Inflammatory macrophage treated with lipopolysaccharide for 1 hour (primary cell): Measurements from ENCODE around the gene POLR3A.
A peak's percentile ranks its signal among the peaks of the same experiment; 100 is the strongest.
"Not testable (repeated sequence)": the region's sequence is repeated elsewhere in the genome, so short reads cannot be mapped to it uniquely, and the experiment has no call there.

Source experiments
- DNase-seq, 2 donors: peaks; one replicate each; pipeline ENCODE4 v3.0.0-alpha.2; 2020 to 2022

The POLR3A gene

GRCh38 chr10:78015546-78015945, 13.8 kb downstream of the POLR3A start:
- DNase-seq = no peak

- no peak for DNase-seq
Observed at GRCh38 chr10:78013564-78013963, 15.8 kb downstream of the POLR3A start.

DNA sequence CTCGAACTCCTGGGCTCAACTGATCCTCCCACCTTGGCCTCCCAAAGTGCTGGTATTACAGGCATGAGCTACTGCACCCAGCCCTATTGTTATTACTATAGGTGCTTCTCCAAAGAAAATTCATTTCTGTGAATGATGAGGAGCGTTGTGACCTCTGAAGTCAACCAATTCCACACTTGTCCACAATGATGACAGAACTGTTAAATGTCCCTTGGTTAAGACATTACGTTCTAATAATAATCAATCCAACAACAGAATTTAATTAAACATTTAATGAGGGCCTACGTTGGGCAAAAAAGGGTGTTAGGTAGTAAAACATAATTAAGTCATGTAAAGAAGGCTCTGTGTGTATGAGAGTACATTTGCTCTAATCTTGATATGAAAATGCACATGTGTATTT, 18.2 kb downstream of the POLR3A start:
- no peak for DNase-seq

DNA sequence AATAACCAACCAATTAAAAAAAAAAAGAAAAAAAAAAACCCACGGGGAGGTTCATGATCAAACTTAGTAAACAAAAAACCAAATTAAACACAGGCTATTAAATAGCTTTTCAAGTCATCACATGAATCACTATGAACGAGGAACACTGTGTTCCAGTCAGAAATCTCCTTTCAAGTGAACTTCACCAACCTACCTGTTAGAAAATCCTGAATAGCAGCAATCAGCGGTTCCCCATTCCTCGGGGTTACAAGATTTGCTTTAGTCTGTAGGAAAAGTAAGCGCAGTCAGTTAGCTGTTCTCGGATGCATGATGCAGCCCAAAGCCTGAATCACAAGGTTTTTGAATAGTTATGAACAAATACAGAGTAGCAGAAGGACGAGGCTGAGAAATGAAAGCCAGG, 19.0 kb downstream of the POLR3A start:
- no peak for DNase-seq

DNA sequence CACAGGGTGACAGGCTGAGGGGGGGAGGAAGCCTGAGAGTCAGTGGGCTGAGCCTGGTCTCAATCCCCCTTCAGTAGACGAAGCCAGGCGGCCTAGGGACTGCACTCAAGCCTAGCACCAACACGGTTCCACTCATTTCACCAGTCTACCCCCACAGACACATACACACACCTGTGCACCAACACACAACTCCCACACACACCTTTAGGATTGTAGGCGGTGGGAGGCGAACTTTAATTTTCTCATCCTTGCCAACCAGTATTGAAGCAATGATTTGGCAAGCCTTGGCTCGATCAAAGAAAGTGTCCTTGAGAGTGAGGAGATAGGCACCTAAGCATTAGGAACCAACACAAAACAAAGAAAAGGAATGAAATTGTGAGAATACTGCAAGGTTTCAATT, 19.7 kb downstream of the POLR3A start:
- DNase-seq = no peak

GRCh38 chr10:78007172-78007571, 22.1 kb downstream of the POLR3A start:
- no peak for DNase-seq

DNA sequence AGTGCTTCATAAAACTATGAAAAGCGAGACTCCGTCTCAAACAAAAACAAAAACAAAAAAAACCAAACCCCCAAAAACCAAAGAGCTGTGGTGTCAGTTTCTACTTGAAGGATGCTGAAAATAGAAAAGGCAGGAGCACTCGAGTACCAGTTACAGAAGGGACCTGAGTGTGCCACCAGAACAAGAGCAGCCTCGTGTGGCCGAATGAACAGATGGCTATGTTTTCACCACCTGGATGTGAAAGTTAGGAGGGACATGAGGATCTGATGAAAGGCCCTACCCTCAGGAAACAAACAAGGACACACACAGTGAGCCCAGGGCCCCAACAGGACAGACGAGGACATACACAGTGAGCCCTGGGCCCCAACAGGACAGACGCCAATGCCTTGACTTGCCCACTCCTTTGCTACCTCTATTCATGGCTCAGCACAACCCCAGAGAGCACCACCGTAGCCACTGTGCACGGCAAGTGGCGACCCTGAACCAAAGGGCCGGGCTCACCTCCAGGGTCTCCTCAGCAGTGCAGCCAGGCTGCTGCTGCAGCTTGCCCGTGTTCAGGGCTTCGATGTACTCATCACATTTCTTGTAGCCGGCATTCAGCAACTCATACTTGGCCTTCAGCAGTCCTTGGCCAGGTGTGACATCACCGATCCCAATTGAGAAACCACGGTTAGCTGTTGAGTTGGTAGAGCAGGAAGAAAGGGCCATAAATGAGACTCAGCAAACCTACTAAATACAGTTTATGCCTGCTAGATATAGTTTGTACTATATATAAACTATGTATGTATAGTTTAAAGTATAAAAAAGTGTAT, 24.9 kb downstream of the POLR3A start:
- DNase-seq = no peak

DNA sequence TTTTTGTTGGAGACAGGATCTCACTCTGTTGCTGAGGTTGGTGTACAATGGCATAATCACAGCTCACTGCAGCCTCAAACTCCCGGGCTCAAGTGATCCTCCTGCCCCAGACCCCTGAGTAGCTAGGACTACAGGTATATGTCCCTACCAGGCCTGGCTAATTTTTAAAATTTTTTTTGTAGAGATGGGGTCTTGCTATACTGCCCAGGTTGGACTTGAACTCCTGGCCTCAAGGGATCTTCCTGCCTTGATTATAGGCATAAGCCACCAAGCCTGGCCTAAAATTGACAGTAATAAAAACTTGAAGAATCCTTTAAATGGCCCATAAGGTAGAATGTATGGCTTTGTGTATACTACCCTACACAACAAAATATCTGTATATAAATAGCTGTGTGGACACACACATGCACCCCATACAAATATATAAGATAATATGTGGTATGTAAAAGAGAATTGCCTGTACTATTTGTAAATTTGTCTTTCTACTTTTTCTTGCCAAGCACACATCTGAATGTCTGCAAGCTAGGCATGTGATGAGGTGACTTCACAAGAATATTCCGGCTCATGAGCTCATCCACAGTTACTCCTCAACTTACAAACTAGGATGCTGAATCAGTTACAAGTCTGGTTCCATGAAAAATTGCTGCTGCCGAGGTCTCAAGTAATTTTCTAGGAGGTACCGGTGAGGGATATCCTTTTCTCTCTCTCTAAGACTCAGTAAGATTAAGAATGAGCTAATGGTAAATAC, 26.6 kb downstream of the POLR3A start:
- no peak for DNase-seq

DNA sequence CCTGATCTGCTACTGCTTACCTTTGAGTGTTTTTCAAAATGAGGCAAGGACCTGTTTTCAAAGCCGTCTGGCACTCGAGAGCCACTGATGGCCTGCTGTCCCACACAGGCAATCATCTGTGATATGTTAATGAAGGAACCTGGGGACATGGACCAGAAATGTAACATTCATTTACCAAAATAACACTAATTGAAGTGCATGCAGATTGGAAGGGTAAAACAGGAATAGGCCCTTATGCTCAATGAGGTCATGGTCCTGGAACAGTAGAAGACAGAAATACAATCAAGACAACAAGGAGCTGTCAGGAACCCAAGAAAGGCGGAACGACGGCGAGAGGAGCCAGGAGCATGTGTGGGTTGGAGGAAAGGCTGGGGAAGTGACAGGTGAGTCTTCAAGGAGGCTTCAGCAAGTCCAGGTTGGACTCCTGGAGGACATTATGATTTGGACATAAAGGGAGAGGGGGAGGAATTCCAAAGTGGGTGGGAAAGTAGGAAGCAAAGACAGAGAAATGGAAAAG, 28.3 kb downstream of the POLR3A start:
- no peak for DNase-seq

GRCh38 chr10:78000206-78000605, 29.1 kb downstream of the POLR3A start:
- DNase-seq = no peak

GRCh38 chr10:77998780-77999179, 30.5 kb downstream of the POLR3A start:
- DNase-seq = not testable (repeated sequence)

GRCh38 chr10:77993620-77994019, 35.7 kb downstream of the POLR3A start:
- no peak for DNase-seq

DNA sequence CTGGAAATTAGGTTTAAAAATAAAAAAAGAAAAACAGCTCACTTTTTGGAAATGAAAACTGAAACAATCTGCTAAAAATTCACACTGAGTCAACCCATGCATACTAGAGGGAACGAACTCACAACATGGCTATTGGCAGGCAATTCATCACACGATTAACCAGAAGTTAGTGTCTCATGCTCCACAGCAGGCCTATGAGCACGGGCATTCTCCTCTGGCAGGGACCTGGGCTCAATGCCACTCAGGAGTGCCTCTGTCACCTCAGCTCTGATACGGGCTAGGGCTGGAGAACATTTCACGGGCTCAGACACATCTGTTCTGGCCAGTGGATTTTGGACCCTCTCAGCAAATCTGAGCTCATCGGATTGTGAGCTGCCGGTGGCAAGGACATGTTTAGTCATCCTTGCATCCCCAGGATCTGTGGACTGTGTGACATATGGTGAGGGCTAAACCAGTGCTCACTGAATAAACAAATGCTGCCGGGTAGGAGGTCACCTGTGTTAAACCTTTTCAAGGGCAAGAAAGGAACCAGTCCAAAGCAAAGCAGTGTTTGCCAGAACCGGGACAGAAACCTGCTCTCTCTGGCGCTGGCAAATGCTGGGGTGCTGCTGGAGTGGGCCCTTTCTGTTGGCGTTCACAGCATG, 40.1 kb downstream of the POLR3A start:
- no peak for DNase-seq

- DNase-seq = no peak
Observed at GRCh38 chr10:77987671-77988255, 41.6 kb downstream of the POLR3A start.

- DNase-seq = no peak
Observed at GRCh38 chr10:77984986-77985385, 44.3 kb downstream of the POLR3A start.

DNA sequence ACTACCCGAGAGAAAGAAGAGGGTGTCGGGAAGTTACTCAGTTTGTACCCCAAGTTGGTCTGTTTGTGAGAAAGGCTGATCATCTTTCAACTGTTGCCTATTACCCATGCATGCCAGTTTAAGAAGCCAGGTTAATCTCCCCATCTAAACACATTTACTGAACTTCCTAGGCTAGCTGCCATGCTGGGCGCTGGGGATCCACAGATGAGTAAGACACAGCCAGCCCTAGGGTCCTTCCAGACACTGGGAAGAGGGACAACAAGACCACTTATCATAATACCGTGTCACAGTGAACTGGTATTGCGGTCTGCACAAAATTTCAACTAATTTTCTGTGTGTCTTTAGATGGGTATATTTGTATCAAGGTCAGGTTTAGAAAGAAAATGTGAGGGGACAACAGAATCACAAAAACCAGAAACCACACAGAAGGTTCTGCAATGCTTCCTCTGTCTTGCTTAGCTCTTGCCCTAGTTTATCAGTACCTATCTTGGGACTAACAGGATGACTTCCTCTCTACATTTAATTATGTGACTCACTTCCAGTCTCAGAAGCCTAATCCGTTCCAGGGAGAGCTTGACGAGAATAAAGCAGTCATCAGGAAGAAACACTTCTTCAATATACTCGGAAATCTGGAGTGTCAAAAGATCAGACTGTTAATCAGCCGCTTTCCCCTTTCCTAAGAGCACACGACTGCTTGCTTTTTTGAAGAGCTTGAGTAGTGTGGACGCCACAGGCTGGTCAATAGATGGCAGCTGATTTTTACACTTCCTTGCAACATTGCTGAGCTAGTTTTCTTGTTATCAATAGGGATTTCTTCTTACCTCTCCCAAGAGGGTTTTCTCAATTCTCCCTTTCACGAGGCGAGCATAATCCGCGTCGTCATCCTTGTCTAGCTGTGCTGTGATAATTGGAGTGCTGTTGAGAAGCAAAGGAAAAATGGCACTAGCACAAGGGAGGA, 45.7 kb downstream of the POLR3A start:
- DNase-seq = peak in 1 of 2 donors; percentile 9

GRCh38 chr10:77981281-77981680, 48.0 kb downstream of the POLR3A start:
- DNase-seq = no peak

- DNase-seq = no peak
Observed at GRCh38 chr10:77979221-77979620, 50.1 kb downstream of the POLR3A start.

GRCh38 chr10:77978360-77978759, 51.0 kb downstream of the POLR3A start:
- no peak for DNase-seq

- DNase-seq = no peak
Observed at GRCh38 chr10:77977934-77978333, 51.4 kb downstream of the POLR3A start.

- DNase-seq = no peak
Observed at GRCh38 chr10:77977016-77977415, 52.3 kb downstream of the POLR3A start.

DNA sequence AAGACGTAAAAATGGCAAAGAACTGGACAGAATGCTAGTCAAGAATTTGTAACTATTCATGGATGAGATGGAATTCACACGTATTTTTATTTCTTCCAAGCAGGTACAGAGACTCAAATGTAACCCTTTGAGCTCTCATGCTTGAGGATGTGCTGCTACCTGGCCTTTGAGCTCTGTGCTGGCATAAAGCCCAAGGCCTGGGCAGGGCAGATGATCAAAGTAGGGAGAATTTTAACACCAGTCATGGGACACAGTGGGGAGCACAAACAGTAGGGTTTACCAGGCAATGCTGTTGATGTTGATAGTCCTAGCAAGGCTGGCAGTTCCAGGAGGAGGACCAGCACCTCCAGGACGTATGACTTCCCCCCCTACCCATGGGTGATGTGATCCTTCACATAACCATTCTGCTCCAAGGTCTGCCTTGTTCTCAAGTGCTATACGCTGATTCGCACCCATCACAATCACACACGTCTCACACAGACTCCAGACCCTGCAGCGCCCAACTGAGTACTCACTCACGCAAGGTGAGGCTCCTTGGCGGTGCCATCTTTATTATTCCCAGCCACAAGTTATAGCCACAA, 54.1 kb downstream of the POLR3A start:
- no peak for DNase-seq
